ENCODE data around the gene NFE2L3.
A peak's percentile ranks its signal among the peaks of the same experiment; 100 is the strongest.
"Not testable (repeated sequence)": the region's sequence is repeated elsewhere in the genome, so short reads cannot be mapped to it uniquely, and the experiment has no call there.

Gene NFE2L3

GRCh38 chr7:26185131-26185843, 33.3 kb downstream of the NFE2L3 start:
- peak; percentile 54 for FAIRE-seq

DNA sequence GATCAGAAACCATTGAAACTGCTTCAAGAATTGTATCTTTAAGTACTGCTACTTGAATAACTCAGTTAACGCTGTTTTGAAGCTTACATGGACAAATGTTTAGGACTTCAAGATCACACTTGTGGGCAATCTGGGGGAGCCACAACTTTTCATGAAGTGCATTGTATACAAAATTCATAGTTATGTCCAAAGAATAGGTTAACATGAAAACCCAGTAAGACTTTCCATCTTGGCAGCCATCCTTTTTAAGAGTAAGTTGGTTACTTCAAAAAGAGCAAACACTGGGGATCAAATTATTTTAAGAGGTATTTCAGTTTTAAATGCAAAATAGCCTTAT, 33.8 kb downstream of the NFE2L3 start:
- DNase-seq (ENCODE audit: low spot score) (no peak), FAIRE-seq (no peak)

More at GRCh38 chr7:26185131-26185843, 33.3 kb downstream of the NFE2L3 start:
- no peak for DNase-seq (ENCODE audit: low spot score)

GRCh38 chr7:26186364-26187311, 34.6 kb downstream of the NFE2L3 start:
- DNase-seq (ENCODE audit: low spot score) (no peak), FAIRE-seq (peak; percentile 52)

DNA sequence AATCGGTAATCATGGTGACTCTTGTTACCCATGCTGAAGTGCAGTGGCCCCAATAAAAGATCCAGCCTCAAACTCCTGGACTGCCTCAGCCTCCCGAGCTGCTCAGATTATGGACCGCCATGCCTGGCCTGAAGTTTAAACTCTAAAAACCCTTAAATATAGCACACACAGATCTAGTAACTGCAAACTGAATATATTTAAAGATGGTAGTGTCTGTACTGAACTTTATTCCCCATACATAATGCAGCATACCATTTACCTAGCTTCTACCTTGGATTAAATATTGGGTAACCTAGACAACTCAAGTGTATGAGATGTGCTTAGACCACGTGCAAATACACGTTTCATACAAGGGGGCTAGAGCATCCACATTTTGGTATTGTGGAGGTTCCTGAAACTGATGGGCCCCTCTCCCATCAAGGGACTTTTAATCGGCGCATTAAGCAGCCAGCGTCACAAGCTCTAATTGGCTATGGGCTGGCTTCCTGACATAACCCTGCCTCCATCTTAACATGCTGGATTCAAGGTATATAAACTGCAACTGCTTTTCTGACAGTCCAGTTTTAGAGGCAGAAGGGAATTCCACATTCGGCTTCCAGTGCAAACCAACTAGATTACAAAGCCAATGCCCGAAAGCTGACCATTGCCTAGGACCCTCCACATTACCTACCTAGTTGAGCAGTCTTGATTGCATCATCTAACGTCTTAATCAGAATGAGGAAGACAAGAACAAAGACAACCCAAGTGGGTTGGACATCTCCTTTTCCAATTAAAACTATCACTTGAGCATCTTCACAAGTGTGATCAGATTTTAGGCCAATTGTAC, 35.6 kb downstream of the NFE2L3 start:
- no peak for FAIRE-seq

DNA sequence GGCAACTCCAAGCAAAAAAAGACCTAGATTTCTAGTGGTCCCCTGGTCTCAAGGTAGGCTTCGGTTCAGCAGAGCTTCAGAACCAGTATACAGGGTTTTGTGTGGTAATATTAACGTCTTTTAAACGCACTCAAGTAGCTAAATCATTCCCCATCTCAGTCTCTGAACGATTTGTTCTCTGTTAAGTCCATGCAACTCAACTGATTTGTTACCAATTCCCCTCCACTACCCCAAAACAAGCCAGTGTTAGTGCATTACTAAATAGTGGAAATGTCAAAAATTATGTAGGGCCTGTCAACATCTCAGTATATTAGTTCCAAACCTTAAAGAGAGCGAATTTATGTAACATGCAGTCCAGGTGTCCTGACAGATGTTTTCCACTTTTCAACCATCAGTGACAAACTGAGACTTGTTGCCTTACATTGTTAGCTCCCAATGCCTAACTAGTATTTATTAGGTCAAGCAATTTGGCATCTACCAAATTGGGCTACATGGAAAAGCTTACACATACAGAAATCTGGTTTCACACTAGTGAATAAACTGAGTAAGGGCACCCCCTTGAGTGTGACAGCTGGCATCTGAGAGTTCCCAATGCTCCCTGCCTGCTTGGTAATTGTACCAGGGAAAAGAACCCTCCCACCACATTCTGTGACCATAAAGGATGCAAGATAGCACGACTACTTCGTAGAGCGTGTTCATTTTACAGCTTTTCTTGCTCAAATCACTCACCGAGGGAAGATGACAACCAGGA, 36.4 kb downstream of the NFE2L3 start:
- FAIRE-seq (no peak), DNase-seq (ENCODE audit: low spot score) (no peak)

More for the DNA sequence above, 35.6 kb downstream of the NFE2L3 start:
- DNase-seq (ENCODE audit: low spot score), result no peak

DNA sequence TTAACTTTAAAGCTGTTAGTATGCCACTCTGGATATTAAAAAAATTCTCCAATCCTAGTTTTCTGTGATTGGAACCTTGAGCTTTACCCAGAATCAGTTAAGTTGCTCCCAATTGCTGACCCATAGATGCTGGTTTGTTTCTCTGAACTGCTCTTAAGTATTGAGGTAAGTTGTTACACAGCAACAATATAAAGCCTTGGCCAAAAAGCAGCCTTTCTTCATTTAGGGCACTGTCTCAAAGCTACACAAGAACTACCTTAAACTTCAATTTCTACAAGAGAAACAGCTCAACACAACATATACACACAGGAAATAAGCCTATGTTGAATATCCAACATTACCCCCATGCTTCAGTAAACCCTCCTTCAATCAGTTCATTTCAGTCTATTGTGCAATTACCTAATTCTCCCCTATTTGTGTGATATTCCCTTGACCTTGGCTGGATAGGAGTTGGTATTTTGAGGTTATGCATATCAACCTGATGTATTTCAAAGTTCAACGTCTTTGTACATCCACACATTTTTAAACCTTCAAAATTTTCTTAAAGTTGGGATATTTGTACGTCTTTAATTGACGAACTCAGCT, 37.1 kb downstream of the NFE2L3 start:
- no peak for FAIRE-seq
- DNase-seq (ENCODE audit: low spot score), result no peak

- DNase-seq (ENCODE audit: low spot score) (no peak), FAIRE-seq (no peak)
Observed at GRCh38 chr7:26189697-26190096, 37.7 kb downstream of the NFE2L3 start.

DNA sequence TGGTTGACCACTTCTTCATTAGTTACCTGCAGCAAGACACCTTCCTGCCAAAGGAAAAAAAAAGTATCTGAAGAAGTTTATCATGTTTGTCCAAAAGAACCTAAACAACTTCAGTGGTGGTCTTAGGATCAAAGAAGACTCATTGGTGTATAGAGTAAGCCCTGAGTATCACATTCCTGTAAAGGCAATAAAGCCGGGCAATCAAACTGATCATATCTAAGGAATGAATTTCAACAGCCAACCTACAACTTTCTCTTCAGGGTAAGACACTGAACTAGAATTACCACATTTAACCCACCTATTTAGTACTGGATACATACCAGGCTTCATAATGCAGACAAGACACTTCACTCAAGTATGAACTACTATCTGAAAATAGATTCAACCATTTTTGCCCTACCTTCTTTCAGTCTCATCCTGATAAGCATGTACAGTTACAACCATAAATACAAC, 38.4 kb downstream of the NFE2L3 start:
- DNase-seq (ENCODE audit: low spot score) (no peak), FAIRE-seq (no peak)

GRCh38 chr7:26191233-26191973, 39.4 kb downstream of the NFE2L3 start:
- FAIRE-seq (peak; percentile 8), DNase-seq (ENCODE audit: low spot score) (no peak)

DNA sequence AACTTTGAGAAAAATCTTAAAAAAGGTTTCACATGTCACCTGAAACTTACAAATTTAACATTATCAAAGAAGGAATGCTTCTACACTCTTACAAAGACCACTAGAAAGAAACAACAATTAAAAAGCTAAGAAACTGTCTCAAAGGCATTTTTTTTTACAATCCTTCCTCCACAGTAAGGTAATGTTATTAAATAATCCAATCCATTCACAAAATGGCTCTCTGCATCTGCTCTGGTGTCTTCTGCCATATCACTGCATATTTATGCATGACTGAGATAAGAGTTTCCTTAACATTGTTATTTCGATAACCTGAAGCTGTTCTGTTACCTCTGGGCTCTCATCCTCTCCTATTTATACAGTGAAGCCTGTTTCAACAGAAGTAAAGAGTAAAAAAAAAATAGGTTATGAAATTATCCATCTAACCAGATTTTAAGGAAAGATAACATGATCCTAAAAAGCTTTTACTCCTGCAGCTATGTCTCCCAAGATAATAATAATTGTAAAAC, 40.0 kb downstream of the NFE2L3 start:
- DNase-seq (ENCODE audit: low spot score), result no peak

DNA sequence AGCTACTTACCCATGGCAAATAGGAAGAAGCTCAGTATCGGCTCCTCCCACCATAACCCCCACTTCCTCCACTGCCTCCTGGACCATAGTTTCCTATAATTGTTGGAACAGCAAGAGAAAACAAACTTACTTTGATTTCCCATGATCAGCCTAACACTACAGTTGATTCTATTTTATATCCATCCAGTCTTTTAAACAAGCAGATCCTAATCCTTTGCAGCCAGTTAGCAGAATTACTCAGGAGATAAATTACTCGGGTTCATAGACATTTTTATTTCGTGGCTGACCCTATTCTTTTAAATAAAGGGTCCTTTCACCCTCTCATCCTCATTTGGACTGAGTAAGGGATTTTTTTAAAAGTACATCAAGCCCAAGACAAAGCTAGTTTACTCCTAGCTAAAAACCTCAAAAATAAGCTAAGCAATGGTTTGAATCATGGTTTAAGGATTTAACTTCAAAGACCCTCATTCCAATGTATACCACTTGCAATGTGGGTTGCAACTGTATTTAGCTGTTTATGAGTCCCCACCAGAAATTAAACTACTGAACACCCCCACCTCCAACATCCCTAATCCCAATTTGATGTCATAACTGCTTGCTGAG, 40.6 kb downstream of the NFE2L3 start:
- FAIRE-seq (no peak), DNase-seq (ENCODE audit: low spot score) (no peak)

More for the DNA sequence above, 40.0 kb downstream of the NFE2L3 start:
- FAIRE-seq, result no peak

DNA sequence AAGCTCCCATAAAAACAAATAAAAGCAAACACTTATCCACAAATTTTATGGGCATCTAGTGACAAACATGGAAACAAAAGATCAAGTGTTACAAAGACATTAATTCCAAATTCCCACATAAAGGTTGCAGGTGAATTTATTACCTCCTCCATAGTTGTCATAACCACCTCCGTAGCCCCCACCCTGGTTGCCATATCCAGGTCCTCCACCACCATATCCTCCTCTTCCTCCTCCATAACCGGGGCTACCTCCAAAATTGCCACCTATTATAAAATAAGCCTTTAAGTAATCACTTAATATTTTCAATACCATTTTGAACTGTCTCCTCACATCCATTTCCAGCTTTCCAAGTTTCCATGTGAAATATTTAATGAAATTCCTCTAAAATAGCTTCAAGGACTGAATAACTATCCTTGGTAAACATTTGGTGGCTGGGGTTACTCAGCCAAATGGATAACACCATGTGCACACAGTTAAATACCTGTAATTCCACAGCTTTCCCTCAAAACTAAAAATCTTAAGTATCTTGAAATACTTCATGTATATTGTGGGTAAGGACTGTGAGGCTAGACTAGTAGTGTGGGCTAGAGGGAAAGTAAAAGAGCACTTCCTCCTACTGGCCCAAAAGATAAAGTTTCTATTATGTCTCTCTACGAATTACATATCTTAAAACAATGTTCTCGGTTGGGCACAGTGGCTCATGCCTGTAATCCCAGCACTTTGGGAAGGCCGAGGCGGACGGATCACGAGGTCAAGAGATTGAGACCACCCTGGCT, 41.6 kb downstream of the NFE2L3 start:
- FAIRE-seq (no peak), DNase-seq (ENCODE audit: low spot score) (no peak)

DNA sequence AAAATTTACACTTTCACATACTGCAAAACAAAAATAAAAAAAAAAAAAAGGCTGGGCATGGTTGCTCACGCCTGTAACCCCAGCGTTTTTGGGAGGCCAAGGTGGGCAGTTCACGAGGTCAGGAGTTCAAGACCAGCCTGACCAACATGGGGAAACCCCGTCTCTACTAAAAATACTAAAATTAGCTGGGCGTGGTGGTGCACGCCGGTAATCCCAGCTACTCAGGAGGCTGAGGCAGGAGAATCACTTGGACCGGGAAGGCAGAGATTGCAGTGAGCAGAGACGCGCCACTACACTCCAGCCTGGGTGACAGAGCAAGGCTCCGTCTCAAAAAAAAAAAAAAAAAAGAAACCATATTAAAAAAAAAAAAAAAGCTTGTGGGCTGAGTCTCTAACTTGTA, 42.8 kb downstream of the NFE2L3 start:
- DNase-seq (ENCODE audit: low spot score); FAIRE-seq: not testable (repeated sequence)

GRCh38 chr7:26195182-26195581, 43.2 kb downstream of the NFE2L3 start:
- FAIRE-seq (no peak), DNase-seq (ENCODE audit: low spot score) (no peak)

GRCh38 chr7:26195867-26196657, 44.1 kb downstream of the NFE2L3 start:
- no peak for FAIRE-seq
- no peak for DNase-seq (ENCODE audit: low spot score)

- no peak for DNase-seq (ENCODE audit: low spot score)
- FAIRE-seq, result no peak
Observed at GRCh38 chr7:26197153-26198115, 45.4 kb downstream of the NFE2L3 start.

Measured in RCC 7860 (cell line).